Measurements from ENCODE around the gene PGF. TPM values are rescaled to one million over a fixed set of nuclear protein-coding genes. Genes with fewer than 3 reads are reported as not detected.

PGF gene
- total RNA-seq, 2 experiments from 2014 or later = 0.21 TPM; not detected in 1

DNA sequence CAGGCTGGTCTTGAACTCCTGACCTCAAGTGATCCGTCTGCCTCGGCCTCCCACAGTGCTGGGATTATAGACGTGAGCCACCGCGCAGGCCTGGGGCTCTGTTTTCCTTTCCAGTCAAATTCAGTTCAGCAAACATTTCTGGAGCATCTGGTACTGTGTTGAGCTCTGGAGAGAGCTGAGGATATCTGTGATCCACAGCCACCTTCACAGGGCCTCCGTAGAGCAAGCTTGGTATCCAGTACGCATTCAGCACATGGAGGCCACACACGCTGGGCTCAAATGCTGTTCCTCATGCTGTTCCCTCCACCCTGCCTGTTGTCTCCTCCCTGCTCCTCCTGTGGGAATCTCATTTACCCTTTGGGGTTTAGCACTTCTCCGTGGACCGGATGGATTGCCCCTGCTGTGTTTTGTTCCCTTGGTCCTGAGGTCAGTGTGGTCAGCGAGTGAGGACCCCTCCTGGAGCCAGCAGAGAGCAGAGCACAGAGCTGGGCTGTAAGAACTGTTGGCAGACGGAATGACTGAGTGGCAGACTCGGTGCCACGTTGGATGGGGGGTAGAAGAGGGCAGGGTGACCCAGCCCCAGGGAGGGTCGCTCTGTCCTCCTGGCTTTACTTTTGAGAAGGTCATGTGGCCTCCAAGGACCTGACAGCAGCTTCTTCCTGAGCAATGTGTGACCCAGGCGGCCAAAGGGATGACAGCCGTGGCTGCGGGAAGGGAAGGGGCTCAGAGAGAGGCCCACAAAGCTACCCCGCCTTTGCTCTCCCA, 33.2 kb downstream of the PGF start:
- peaks cover 10% of the 10 kb centered on the region for H3K4me1 Mint-ChIP-seq (ENCODE audit: low read depth)
- ChIA-PET POLR2A (interaction anchor here (1.1 kb wide), 2 partner anchors 19 to 20 kb away, joined by 3 read pairs; no protein-coding TSS in a partner anchor), CTCF (interaction anchor here (0.9 to 2.0 kb wide), 6 partner anchors 17 to 62 kb away, joined by 3 to 19 read pairs (median 4); no protein-coding TSS in a partner anchor)
- no peaks in the 10 kb centered on the region for H3K9me3 Mint-ChIP-seq (ENCODE audit: insufficient read depth)
- no peaks in the 10 kb centered on the region for H3K36me3 Mint-ChIP-seq (ENCODE audit: low read depth)
- peaks cover 15% of the 10 kb centered on the region for H3K27me3 Mint-ChIP-seq (ENCODE audit: low read depth)
- peak overlapping the region; percentile 27 for H3K27ac Mint-ChIP-seq
- no peak for ATAC-seq
- no peak for DNase-seq
- peak overlapping the region; percentile 58 for H3K4me3 Mint-ChIP-seq

DNA sequence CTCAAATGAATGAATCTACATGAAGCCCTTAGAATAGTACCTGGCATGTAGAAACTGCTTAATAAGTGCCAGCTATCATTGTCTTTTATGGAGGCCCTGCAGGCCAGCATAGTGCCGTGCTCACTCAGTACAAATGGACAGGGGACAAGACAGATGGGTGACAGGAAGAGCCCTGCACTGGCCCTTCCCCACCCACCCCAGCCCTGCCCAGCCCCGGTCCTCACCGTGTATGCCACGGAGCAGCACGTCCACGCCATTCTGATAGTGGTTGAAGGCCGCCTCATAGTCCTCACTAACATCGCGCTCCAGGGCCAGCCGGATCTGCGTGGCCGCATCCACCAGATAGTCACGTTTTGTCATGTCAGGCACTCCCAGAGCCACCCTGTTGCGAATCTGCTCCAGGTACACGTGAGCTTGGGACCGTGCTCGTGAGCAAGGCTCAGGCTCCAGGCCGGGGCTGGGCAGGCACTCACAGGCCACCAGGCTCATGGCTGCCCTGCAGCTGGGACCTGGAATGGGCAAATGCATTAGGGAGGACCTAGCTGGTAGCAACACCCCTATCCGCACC, 34.3 kb downstream of the PGF start:
- POLR2A ChIA-PET = interaction anchor here (1.1 kb wide), 1 partner anchor 21 kb away, joined by 3 read pairs; no protein-coding TSS in a partner anchor
- H3K27me3 Mint-ChIP-seq (ENCODE audit: low read depth) = peaks cover 12% of the 10 kb centered on the region
- no peak overlapping the region for H3K4me3 Mint-ChIP-seq
- no peaks in the 10 kb centered on the region for H3K36me3 Mint-ChIP-seq (ENCODE audit: low read depth)
- peaks cover 10% of the 10 kb centered on the region for H3K4me1 Mint-ChIP-seq (ENCODE audit: low read depth)
- DNase-seq (no peak), ATAC-seq (no peak)
- no peaks in the 10 kb centered on the region for H3K9me3 Mint-ChIP-seq (ENCODE audit: insufficient read depth)
- no peak overlapping the region for H3K27ac Mint-ChIP-seq
- CTCF ChIA-PET = interaction anchor here (0.9 to 1.4 kb wide), 5 partner anchors 17 to 61 kb away, joined by 3 to 4 read pairs (median 3); no protein-coding TSS in a partner anchor

DNA sequence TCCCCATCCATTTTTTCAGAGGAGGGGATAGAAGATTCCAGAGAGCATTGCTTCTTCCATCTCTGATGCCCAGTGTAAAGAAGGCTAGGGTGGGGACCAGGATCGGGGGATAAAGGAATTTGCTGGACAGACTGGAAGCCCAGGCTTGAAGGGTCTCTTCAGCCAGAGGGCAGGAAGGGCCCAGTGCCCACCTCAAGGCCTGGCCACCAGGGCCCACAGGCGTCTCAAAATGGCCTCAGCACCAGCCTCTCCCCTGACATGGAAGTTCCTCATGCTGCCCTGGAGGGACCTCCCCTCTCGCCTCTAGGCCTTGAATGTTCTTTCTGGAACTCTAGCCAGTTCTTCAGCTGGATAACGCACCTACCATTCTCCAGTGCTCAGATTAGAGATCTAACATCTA, 35.1 kb downstream of the PGF start:
- DNase-seq (no peak), ATAC-seq (no peak)
- Mint-ChIP-seq H3K9me3 (ENCODE audit: insufficient read depth) (no peaks in the 10 kb centered on the region), H3K27ac (no peak overlapping the region), H3K4me3 (no peak overlapping the region), H3K4me1 (ENCODE audit: low read depth) (peaks cover 10% of the 10 kb centered on the region), H3K27me3 (ENCODE audit: low read depth) (peaks cover 10% of the 10 kb centered on the region), H3K36me3 (ENCODE audit: low read depth) (no peaks in the 10 kb centered on the region)
- ChIA-PET CTCF (interaction anchor here (1.0 to 1.4 kb wide), 2 partner anchors 16 to 59 kb away, joined by 3 read pairs; no protein-coding TSS in a partner anchor), POLR2A (no interaction called here)

DNA sequence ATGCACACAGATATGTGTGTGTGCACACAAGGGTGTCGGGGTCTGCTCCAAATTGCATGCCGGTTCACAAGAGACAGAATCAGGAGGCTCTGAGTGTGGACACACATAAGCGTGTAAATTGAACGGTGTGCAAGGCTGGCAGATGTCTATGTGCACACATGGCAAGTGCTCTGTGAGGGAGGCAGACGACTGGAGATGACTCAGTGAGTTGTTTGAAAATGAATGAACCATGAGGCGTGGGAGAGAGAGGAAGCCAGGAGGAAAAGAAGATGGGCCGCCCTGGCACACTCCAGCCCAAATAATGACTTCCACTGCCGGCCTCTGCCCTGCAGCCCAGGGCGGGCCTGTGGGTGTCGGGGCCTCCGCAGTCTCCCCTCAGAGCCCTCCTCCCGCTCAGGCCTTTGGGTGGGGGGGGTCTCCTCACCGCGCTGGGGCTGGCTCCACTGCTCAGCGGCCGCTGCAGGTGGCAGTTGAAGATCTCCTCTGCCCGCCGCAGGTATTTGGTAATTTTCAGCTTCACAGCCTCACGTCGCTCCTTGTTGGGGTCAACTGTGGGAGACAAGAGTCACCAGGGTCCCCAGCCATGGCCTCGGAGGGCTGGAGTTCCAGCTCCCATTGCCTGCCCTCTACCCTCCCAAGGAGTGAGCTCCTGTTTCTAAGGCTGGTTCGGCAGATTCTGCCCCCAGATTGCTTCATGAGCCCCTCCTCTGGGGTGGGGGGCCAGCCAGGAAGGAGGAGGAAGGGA, 35.8 kb downstream of the PGF start:
- ATAC-seq (no peak), DNase-seq (no peak)
- no peaks in the 10 kb centered on the region for H3K36me3 Mint-ChIP-seq (ENCODE audit: low read depth)
- ChIA-PET POLR2A (no interaction called here), CTCF (interaction anchor here (1.0 kb wide), 1 partner anchor 59 kb away, joined by 3 read pairs; no protein-coding TSS in a partner anchor)
- no peaks in the 10 kb centered on the region for H3K9me3 Mint-ChIP-seq (ENCODE audit: insufficient read depth)
- H3K4me1 Mint-ChIP-seq (ENCODE audit: low read depth) = peaks cover 10% of the 10 kb centered on the region
- no peak overlapping the region for H3K4me3 Mint-ChIP-seq
- H3K27ac Mint-ChIP-seq = no peak overlapping the region
- peaks cover 5% of the 10 kb centered on the region for H3K27me3 Mint-ChIP-seq (ENCODE audit: low read depth)

DNA sequence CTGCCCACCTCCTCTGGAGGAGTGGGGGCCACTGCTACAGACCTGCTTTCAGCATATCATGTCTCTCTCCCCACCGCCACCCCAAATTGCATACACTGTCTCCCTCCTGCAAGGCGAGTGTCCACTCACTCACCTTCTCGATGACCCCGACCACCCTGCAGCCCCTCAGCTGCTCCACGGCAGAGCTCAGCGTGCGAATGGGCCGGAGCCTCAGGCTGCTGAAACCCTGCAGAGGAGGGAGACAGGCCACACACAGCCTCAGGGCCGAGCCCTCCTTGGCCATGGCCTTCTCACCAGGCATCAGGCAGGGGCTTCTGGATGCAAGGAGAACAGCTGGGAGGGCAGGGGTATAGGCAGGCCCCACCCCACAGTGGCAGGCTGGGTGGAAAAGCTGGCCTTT, 37.0 kb downstream of the PGF start:
- Mint-ChIP-seq H3K27me3 (ENCODE audit: low read depth) (no peaks in the 10 kb centered on the region), H3K4me1 (ENCODE audit: low read depth) (peaks cover 4% of the 10 kb centered on the region), H3K27ac (no peak overlapping the region), H3K4me3 (no peak overlapping the region), H3K9me3 (ENCODE audit: insufficient read depth) (no peaks in the 10 kb centered on the region), H3K36me3 (ENCODE audit: low read depth) (no peaks in the 10 kb centered on the region)
- POLR2A ChIA-PET = no interaction called here
- ATAC-seq (no peak), DNase-seq (no peak)
- CTCF ChIA-PET = interaction anchor here (2.2 kb wide), 1 partner anchor 12 kb away, joined by 11 read pairs; no protein-coding TSS in a partner anchor

DNA sequence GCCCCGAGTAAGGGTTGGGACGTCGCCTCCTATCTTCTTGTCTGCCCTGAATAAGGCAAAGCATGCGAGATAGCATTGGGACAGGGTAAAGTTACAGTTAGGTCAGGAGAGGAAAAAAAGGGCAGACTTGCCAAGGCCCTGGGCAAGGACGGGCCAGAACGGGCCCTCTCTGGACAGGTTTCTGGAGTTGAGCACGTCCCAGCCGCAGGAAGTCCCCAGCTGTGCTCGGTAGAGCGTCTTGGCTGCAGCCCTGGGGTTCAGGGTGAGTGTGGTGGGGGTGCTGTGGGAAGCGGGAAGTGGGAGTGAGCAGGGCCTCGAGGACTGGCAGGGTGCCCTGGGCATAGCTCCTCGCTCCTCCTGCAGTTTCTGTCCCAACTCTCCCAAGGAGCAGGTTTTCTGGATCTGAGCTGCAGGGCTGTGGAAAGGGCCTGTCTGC, 37.7 kb downstream of the PGF start:
- H3K27me3 Mint-ChIP-seq (ENCODE audit: low read depth) = no peaks in the 10 kb centered on the region
- POLR2A ChIA-PET = interaction anchor here (1.0 kb wide), 1 partner anchor 11 kb away, joined by 4 read pairs; no protein-coding TSS in a partner anchor
- CTCF ChIA-PET = interaction anchor here (0.8 to 2.2 kb wide), 2 partner anchors 12 to 57 kb away, joined by 4 to 11 read pairs; no protein-coding TSS in a partner anchor
- H3K4me1 Mint-ChIP-seq (ENCODE audit: low read depth) = peaks cover 3% of the 10 kb centered on the region
- ATAC-seq (no peak), DNase-seq (no peak)
- no peak overlapping the region for H3K4me3 Mint-ChIP-seq
- no peaks in the 10 kb centered on the region for H3K9me3 Mint-ChIP-seq (ENCODE audit: insufficient read depth)
- H3K27ac Mint-ChIP-seq = no peak overlapping the region
- no peaks in the 10 kb centered on the region for H3K36me3 Mint-ChIP-seq (ENCODE audit: low read depth)

DNA sequence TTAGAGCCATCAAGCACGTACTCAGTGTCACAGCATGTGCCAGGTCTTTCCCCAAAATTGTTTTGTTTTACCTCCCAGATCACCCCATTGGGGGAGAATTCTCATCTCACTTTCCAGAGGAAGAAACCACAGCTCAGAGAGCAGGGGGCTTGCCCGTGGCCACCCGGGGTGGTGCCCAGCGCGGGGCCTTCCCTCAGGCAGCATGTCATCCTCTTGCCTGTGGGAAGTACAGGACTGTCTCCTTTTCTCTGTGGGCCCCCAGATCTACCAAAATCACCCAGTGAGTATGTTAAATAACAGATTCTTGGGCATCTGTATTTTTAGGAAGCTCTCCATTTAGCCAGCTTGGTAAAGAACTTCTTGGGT, 38.2 kb downstream of the PGF start:
- POLR2A ChIA-PET = interaction anchor here (1.0 kb wide), 1 partner anchor 11 kb away, joined by 4 read pairs; no protein-coding TSS in a partner anchor
- no peak for DNase-seq
- Mint-ChIP-seq H3K9me3 (ENCODE audit: insufficient read depth) (no peaks in the 10 kb centered on the region), H3K4me3 (no peak overlapping the region), H3K27ac (no peak overlapping the region), H3K27me3 (ENCODE audit: low read depth) (no peaks in the 10 kb centered on the region), H3K36me3 (ENCODE audit: low read depth) (no peaks in the 10 kb centered on the region), H3K4me1 (ENCODE audit: low read depth) (peaks cover under 1% of the 10 kb centered on the region)
- no peak for ATAC-seq
- CTCF ChIA-PET = interaction anchor here (0.8 to 2.2 kb wide), 2 partner anchors 11 to 56 kb away, joined by 4 to 11 read pairs; no protein-coding TSS in a partner anchor

DNA sequence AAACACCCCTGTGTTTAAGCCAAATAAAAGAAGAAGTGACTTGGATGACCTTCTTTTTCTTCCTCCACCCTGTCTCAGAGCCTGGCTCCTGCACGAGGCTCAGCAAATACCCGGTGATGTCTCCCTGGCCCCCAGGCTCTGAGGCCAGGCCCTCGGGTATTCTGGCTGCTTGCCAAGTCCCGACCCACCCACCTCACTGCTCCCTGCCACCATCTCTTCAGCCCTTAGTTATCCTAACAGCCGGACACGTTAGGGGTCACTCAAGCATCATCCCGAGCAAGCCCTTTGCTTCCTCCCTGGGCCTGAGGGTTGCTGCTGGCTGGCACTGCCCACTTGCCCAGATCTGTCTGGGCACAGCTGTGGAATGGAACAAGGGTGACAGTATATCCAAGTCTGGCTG, 39.6 kb downstream of the PGF start:
- no peak for DNase-seq
- no peaks in the 10 kb centered on the region for H3K36me3 Mint-ChIP-seq (ENCODE audit: low read depth)
- ChIA-PET CTCF (interaction anchor here (1.2 to 1.7 kb wide), 2 partner anchors 55 to 172 kb away, joined by 3 to 5 read pairs; no protein-coding TSS in a partner anchor), POLR2A (no interaction called here)
- ATAC-seq = no peak
- no peak overlapping the region for H3K27ac Mint-ChIP-seq
- no peaks in the 10 kb centered on the region for H3K27me3 Mint-ChIP-seq (ENCODE audit: low read depth)
- H3K4me1 Mint-ChIP-seq (ENCODE audit: low read depth) = no peaks in the 10 kb centered on the region
- H3K9me3 Mint-ChIP-seq (ENCODE audit: insufficient read depth) = no peaks in the 10 kb centered on the region
- no peak overlapping the region for H3K4me3 Mint-ChIP-seq

DNA sequence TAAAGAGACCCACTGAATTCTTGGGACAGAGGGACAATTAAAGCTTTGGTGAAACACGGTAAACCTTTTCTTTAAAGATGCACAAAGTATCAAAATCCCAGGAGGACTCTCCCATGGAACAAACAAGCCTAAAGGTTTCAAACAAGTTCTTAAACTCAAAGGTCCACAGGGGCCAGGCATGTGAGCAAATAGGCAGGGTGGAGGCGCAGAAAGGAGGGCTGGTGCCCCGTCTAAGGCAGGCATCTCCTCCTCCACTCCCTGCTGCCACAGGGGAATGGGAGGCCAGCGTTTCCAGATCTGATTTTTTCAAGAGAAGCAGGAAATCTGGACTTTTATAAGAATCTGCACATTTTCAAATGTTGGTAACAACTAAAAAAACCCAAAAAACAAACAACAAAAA, 40.0 kb downstream of the PGF start:
- ChIA-PET POLR2A (no interaction called here), CTCF (interaction anchor here (0.6 to 1.7 kb wide), 3 partner anchors 54 to 173 kb away, joined by 3 to 5 read pairs (median 3); no protein-coding TSS in a partner anchor)
- Mint-ChIP-seq H3K4me3 (no peak overlapping the region), H3K27me3 (ENCODE audit: low read depth) (no peaks in the 10 kb centered on the region), H3K27ac (no peak overlapping the region), H3K9me3 (ENCODE audit: insufficient read depth) (no peaks in the 10 kb centered on the region), H3K4me1 (ENCODE audit: low read depth) (no peaks in the 10 kb centered on the region), H3K36me3 (ENCODE audit: low read depth) (no peaks in the 10 kb centered on the region)
- ATAC-seq (no peak), DNase-seq (no peak)

DNA sequence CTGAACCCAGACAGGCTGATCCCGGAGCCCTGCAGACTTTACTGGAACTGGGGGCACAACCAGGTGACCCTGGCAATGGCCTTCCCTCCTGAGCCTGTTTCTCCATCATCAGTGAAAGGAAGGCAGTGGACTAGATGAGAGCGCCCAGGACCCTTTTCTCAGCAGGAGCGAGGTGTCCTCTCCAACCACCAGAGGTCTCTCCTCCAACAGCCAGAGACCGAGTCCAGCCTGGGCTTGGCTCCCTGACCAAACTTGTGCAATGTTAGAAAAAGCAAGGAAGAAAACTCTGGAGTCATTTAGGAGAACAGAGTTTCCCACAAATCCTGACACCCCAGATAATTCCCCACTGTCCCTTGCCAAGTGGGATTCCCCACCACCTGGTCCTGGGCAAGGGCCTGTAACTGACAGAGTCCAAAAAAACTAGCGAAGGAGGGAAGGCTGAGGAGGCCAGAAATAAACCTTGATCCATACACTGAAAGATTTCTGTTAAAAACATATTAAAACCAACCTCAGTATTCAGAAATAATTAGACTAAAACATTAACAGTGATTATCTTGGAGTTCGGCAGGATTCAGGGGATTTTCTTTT, 41.3 kb downstream of the PGF start:
- Mint-ChIP-seq H3K4me3 (no peak overlapping the region), H3K9me3 (ENCODE audit: insufficient read depth) (no peaks in the 10 kb centered on the region), H3K27ac (no peak overlapping the region), H3K36me3 (ENCODE audit: low read depth) (no peaks in the 10 kb centered on the region), H3K4me1 (ENCODE audit: low read depth) (no peaks in the 10 kb centered on the region), H3K27me3 (ENCODE audit: low read depth) (no peaks in the 10 kb centered on the region)
- ChIA-PET POLR2A (no interaction called here), CTCF (interaction anchor here (1.7 kb wide), 1 partner anchor 53 kb away, joined by 5 read pairs; no protein-coding TSS in a partner anchor)
- DNase-seq (peak; percentile 28), ATAC-seq (no peak)

DNA sequence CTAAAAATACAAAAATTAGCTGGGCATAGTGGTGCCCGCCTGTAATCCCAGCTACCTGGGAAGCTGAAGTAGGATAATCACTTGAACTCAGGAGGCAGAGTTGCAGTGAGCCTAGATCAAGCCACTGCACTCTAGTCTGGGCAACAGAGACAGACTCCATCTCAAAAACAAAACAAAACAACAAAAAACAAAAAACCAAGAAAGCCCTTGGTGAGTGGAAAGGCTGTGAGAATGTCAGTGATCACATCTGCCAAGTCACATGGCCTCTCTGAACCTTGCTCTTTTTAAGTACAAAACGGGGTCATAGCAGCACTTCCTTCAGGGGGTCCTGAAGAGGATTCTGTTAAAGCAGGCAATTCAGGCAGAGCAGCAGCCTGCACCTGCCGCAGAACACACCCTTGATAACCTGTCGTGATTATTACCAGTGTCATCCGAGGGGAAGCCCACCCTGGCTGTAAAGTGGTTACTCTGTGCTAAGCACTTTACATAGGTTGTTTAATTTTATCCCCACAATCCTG, 41.9 kb downstream of the PGF start:
- DNase-seq = no peak
- Mint-ChIP-seq H3K27me3 (ENCODE audit: low read depth) (no peaks in the 10 kb centered on the region), H3K4me3 (no peak overlapping the region), H3K36me3 (ENCODE audit: low read depth) (no peaks in the 10 kb centered on the region), H3K9me3 (ENCODE audit: insufficient read depth) (no peaks in the 10 kb centered on the region), H3K27ac (no peak overlapping the region), H3K4me1 (ENCODE audit: low read depth) (no peaks in the 10 kb centered on the region)
- no peak for ATAC-seq
- ChIA-PET CTCF (interaction anchor here (14.8 kb wide), 1 partner anchor 55 kb away, joined by 552 read pairs; no protein-coding TSS in a partner anchor), POLR2A (no interaction called here)

Measured in activated CD8-positive, alpha-beta T cell treated with anti-CD3 and anti-CD28 coated beads, Interleukin-2, amount 10 ng/mL, durations not matched to agents 7 days and 5 days (primary cell).